Glomerular endothelial cell (primary cell): ENCODE data around the gene OLFML2A. TPM values are rescaled to one million over a fixed set of nuclear protein-coding genes. Genes with fewer than 3 reads are reported as not detected.
"Not testable (repeated sequence)": the region's sequence is repeated elsewhere in the genome, so short reads cannot be mapped to it uniquely, and the experiment has no call there.

Source experiments
- DNase-seq: peaks from one replicate; pipeline ENCODE4 v3.0.0-alpha.2; 2011; ENCODE audit warnings: low read depth, low spot score; ENCODE audit errors: extremely low read depth
- total RNA-seq: library from RNA; depleted of rRNA; stranded (reverse); fragments of >200 nt; gene quantifications from 2 replicates; pipeline ENCODE4 v1.2.3, GENCODE V29; 2015

The OLFML2A gene
- total RNA-seq, 1 donor from 2014 or later: 4.0 TPM

DNA sequence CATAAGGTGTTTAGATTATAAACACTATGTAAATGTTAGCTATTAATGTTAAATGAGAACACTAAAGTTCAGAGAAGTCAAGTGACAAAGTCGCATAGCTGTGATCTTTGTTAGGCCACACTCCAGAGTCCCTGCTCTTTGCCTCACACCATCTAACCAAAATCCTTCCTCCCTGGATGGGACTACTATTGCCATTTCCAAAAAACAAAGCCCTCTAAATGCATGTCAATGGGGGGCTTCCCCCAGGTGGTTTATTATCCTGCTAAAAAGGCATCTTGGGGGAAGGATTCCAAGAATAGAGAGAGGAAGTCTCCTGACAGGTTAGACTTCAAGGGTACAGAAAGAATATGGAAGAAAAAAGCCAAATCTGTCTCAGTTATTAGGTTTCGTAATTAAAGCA, 16.2 kb upstream of the OLFML2A start:
- DNase-seq: no peak

DNA sequence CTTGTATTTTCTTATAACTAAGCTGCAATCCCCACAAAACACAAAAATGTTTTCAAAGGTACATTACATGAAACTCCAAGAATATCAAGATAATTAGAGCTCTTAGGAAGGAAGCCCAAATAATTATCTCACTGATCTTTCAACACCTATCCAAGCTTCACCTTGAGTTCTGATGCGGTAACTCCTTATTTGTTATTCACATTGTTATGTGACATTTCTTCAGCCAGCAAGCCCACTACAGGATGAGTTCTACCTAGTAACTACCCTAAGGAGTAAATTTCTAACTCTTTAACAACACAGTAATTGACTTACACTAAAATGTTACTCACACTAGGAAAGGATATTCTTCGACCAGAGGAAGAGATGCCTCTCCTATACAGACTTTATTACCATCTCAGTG, 15.7 kb upstream of the OLFML2A start:
- no peak for DNase-seq

DNA sequence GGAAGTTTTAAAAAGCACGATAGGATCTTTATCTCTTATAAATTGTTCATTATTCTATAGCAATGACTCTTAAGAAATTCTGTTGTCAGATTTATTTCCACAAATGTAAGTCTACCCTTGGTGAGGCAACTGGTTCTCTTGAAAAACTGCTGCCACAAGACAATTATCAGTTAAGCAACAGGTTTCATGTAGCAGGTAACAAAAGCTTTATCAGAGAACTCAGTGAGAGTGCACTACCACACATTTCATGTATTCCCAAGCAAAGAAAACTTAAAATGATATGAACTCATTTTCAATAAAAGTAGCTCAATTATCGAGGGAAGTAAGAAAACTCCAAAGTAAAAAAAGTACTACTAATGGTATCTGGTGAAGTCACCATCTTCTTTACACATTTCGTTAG, 15.2 kb upstream of the OLFML2A start:
- no peak for DNase-seq

GRCh38 chr9:124762633-124763032, 14.3 kb upstream of the OLFML2A start:
- DNase-seq: no peak

GRCh38 chr9:124764774-124765438, 12.0 kb upstream of the OLFML2A start:
- no peak for DNase-seq

DNA sequence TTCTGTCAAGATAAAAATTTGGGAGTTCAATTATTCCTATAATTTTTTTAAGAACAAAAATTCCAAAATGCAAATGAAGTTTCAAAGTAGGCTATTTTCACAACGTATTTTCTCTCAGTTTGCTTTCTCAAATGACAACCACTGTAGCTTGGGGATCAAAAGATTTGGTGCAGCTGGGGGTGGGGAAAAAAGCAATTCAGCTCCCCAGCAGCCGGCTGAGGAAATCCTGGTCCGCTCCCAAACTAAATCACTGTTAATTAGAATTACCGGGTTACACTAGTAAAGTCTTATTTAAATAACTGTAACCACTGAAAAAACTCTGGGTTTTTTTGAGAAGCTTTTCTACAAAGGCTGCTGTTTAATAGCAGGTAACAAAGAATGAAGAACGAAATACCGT, 11.5 kb upstream of the OLFML2A start:
- DNase-seq: no peak

- no peak for DNase-seq
Measured at GRCh38 chr9:124766326-124766725, 10.6 kb upstream of the OLFML2A start.

DNA sequence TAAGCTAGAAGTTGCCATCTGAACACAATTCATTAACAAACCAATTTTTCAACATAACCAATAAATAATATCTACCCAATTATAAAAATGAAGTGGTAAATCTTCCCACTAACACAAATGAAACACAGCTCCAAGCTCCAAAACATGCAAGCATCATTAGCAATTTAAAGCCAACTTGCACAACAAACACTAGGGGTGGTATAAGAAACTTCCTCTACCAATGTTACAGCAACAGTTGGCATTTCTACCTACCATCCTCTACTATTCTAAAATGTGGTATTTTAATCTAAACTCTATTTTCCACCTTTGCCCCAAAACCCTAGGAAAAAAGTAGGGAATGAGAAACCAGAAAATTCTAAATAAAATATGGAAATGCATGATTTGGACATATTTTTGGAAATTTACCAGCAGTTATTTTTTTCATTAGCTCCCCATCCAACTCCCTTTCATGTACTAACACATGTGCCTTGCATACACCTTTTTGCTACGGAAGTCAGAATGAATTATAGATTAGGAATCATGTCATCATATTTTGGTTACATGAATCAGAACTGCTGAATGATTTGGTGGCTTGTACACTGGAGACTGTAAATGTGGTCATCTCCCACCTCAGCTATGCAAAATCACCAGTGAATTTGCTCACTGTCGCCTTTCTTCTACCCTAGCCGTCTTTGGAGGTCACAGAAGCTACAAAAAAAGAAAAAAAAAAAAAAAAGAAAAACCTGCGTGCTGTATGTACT, 9.9 kb upstream of the OLFML2A start:
- DNase-seq: no peak

DNA sequence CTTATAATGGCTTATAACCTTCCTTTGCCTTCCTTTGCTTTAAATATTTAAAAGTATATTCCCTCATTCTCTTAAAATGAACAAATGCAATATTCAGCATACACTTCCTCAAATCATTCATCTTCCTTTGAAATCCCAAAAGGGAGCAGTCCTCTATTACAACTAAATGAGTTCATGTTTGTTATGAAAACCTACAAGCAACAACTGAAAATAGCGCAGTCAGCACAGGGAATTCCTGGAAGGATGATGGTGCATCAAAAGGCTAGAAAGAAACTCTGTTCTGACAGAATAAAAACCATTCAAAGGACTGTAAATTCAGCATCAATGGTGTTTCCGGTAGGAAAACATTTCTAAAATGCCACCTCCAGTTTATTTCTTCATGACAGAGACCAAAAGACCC, 9.1 kb upstream of the OLFML2A start:
- DNase-seq: no peak

DNA sequence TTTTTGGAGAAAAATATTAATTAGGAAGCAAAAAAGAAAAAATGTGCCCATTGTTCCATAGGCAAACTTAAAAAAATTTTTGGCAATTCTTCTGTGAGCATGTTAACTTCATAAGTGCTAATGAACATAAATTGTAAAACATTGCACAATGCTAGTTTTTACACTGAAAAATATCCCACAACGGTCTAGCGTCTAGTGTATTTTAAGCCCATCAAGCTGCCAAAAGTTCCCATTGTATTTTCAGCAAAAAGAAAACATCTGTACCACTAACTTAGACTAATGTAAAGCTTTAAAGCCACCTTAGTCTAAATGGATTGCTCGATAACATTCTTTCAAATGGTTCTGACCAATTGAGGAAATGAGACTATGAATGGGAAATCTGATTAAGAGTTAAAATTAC, 8.6 kb upstream of the OLFML2A start:
- no peak for DNase-seq

- no peak for DNase-seq
Measured at GRCh38 chr9:124768750-124769548, 8.0 kb upstream of the OLFML2A start.

DNA sequence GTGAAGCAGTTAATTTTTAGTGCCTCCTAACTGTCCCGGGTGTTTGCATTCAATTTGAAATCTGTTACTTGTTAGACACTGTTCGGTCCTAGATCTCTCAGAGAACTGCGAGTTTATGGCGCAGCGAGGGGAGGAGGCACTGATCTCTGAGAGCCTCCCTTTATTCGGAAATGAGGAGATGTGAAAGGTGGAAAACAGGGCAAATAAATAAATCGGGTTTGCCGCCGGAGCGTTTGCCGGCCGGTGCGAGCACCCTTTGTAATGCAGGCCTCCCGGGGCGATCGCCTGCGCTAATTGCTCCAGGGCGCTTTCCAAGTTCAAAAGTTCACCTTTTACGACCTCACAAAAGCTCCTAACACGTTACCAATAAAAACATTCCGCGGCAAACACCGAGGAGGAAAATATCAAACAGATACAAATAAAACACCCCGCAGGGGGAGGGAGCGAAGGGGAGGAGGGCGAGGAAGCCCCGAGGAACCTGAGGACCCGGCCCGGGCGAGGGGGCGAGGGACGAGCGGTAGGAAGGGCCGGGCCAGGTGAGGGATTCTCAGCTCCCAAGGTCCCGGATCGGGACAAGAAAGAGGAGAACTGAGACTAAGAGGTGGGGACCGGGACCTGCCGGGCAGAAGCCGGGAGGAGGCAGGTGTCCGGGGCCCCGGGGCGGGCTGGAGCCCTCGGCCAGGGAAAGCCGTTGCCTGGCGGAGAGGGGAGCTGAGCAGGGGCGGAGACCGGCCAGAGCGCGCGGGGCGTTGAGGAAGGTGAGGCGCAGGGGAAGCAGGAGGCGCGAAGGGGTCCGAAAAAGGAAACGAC, 7.2 kb upstream of the OLFML2A start:
- DNase-seq: no peak

- no peak for DNase-seq
Measured at GRCh38 chr9:124770359-124771020, 6.4 kb upstream of the OLFML2A start.

DNA sequence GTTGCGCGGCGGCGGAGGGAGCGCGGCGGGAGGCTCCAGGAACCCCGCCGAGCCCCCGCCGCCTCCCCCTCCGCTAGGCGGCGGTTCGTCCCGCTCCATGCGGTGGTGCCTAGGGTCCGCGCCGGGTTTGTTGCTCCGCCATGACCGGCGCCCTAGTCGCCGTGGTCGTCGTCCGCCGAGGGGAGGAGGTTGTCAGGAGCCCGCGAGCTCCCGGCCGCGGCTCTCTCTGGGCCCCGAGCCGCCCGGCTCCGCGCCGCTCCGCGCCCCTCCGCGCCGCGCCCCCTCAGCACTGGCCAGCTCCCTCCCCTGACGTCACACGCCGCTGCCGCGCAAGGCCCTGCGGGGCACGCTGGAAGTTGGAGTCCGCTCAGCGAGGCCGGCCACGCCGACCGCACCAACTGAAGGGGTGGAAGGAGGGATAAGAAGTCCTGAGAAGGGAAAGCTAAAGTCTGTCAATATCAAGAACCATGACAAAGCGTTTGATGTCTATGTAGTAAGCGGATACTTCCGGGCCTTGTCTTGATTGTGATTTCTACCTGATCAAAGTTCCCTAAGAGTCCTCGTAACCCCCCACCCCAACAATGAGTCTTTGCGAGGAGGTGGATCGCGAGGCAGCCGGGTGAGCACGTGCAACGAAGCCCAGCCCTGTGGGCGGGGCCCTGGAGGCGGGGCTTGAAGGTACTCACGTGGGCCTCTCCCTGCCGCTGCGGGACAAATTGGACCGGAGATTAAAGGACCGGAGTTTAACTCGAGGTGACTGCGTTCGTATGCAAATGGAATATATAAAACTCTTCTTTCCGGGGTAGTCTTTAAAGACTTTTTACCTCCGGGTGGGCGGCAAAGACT, 5.7 kb upstream of the OLFML2A start, which contains the start of gene NR6A1:
NR6A1 (minus strand) TSS at position 291 of the 846 bp plus-strand sequence.
- peak; percentile 93 for DNase-seq

DNA sequence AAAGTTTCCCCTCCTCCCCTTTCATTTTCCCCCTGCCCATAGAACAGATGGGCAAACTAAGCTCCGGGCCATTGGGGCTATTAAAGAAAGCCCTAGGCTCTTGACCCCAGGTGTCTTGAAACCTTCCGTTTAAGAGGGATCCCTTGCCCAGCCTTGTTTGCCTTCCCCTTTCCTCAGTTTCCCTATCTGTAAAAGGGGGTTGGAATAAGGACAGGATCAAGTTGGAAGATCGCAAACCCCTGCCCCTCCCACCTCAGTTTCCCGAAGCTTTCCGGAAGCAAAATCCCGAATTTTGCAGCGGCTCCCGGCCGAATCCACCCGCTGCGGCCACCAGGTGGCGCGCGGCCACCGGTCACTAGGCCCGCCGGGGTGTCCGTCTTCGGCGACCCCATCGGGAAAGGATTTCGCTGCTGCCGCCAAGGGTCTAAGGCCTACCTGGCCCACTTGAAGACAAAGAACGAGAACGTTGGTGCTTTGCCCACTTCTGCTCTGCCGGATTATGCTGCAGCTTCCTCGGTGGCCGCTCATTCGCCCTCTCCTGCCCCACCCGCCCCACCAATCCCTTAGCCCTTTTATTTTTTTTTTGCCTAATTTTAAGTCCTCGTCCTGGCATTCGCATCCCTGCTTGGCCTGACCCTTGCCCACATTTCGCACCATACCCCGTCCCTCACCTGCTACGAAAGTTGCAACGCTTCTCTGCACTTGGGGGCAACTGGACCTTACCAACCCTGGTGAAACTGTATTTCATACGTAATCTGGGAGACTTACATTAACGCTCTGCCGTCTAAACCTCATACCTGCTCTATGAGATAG, 4.9 kb upstream of the OLFML2A start:
- DNase-seq: no peak

GRCh38 chr9:124772877-124773276, 4.1 kb upstream of the OLFML2A start:
- not testable (repeated sequence) for DNase-seq

GRCh38 chr9:124773473-124774128, 3.3 kb upstream of the OLFML2A start:
- no peak for DNase-seq
